Hepatocyte (in vitro differentiated cells): Measurements from ENCODE around the gene MRPL24. TPM values are rescaled to one million over a fixed set of nuclear protein-coding genes. Genes with fewer than 3 reads are reported as not detected.

Experiments
- DNase-seq: peaks from one replicate; pipeline ENCODE4 v3.0.0-alpha.2; 2016; ENCODE audit warnings: low spot score
- H2AFZ ChIP-seq: fragments of 200-600 bp; sonication (generic); 2 replicates; pipeline ENCODE4 v1.6.0; 2016; ENCODE audit warnings: antibody characterized with exemption, mild to moderate bottlenecking
- H3K27ac ChIP-seq: fragments of 200-600 bp; sonication (generic); 2 replicates; pipeline ENCODE4 v1.5.1; 2016; ENCODE audit warnings: mild to moderate bottlenecking
- H3K27me3 ChIP-seq: fragments of 200-600 bp; sonication (generic); 2 replicates; pipeline ENCODE4 v1.6.1; 2016
- H3K36me3 ChIP-seq: fragments of 200-600 bp; sonication (generic); replicated peaks from 2 replicates; pipeline ENCODE4 v1.5.1; 2016; ENCODE audit warnings: low read depth; ENCODE audit not compliant: insufficient read depth
- H3K4me1 ChIP-seq: fragments of 200-600 bp; sonication (generic); 2 replicates; pipeline ENCODE4 v1.5.1; 2016; ENCODE audit warnings: mild to moderate bottlenecking, moderate library complexity; ENCODE audit not compliant: insufficient read depth
- H3K4me2 ChIP-seq: fragments of 200-600 bp; sonication (generic); 2 replicates; pipeline ENCODE4 v1.6.0; 2016
- H3K4me3 ChIP-seq: fragments of 200-600 bp; sonication (generic); 2 replicates; pipeline ENCODE4 v1.5.1; 2016; ENCODE audit warnings: mild to moderate bottlenecking
- H3K79me2 ChIP-seq: fragments of 200-600 bp; sonication (generic); 2 replicates; pipeline ENCODE4 v1.6.0; 2017; ENCODE audit warnings: mild to moderate bottlenecking
- H3K9me2 ChIP-seq: fragments of 200-600 bp; sonication (generic); replicated peaks from 2 replicates; pipeline ENCODE4 v1.6.0; 2017; ENCODE audit warnings: mild to moderate bottlenecking; ENCODE audit not compliant: insufficient read depth
- H3K9me3 ChIP-seq: fragments of 200-600 bp; sonication (generic); 2 replicates; pipeline ENCODE4 v1.5.1; 2016; ENCODE audit warnings: low read depth, mild to moderate bottlenecking
- H4K20me1 ChIP-seq: fragments of 200-600 bp; sonication (generic); 2 replicates; pipeline ENCODE4 v1.6.0; 2016; ENCODE audit warnings: mild to moderate bottlenecking; ENCODE audit not compliant: insufficient read depth, poor library complexity, severe bottlenecking
- EZH2 ChIP-seq: fragments of 200-600 bp; sonication (generic); IDR thresholded peaks from 2 replicates; pipeline ENCODE4 v1.6.1; 2016; ENCODE audit warnings: antibody characterized with exemption, mild to moderate bottlenecking, borderline replicate concordance
- EZH2phosphoT487 ChIP-seq: fragments of 200-600 bp; sonication (generic); IDR thresholded peaks from one replicate; pipeline ENCODE4 v1.6.1; 2018; ENCODE audit warnings: antibody characterized with exemption, mild to moderate bottlenecking, low read depth, moderate library complexity; ENCODE audit not compliant: unreplicated experiment, severe bottlenecking
- WGBS: methylation state at CpG from one replicate; pipeline ENCODE4 v1.1.6; 2016; ENCODE audit warnings: low lambda C conversion rate; ENCODE audit errors: missing lambda C conversion rate; 5-methylcytosine and 5-hydroxymethylcytosine counted together
- polyA plus RNA-seq: library from polyadenylated mRNA; unstranded; fragments of >200 nt; fragmentation: Nextera tagmentation; extraction: Ambion mirVana; gene quantifications from 2 replicates; pipeline ENCODE4 v1.2.1, GENCODE V29; 2016
- total RNA-seq: library from RNA; depleted of rRNA; stranded (reverse); fragments of >200 nt; gene quantifications from 2 replicates; pipeline ENCODE4 v1.2.3, GENCODE V29; 2014
- TF ChIP-seq, protein P1 (sequence below): fragments of 200-600 bp; sonication (generic); IDR thresholded peaks from 2 replicates; pipeline ENCODE4 v1.5.1; 2016; ENCODE audit warnings: antibody characterized with exemption, mild to moderate bottlenecking; ENCODE audit not compliant: poor library complexity

Gene MRPL24
- total and polyA plus RNA-seq, 2 experiments from 2014 or later, result 40.4 to 64.1 TPM

DNA sequence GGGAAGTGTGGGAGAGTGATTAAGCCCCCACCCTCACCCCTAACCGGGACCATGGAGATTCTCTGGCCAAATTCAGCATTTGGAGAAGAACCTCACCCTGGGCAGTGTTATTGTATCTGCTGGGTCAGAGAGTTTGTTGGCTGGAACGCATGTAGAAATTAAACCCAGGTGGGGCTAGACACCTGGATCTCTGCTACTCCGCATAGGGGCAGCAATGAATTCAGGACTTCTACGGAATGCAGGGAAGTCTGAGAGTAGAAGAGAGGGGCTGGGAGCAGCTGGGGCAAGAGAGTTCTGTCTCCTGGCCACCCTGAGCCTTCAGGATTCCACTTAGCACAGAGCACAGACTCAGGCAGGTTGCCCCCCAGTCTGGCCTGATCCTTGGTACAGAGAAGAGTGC, 31.9 kb downstream of the MRPL24 start:
- Histone ChIP-seq H2AFZ (no peak overlapping the region), H3K4me1 (peaks cover 85% of the 10 kb centered on the region), H3K27me3 (no peaks in the 10 kb centered on the region), H3K79me2 (peaks cover 11% of the 10 kb centered on the region), H3K27ac (peak overlapping the region; percentile 97), H3K4me2 (peak overlapping the region; percentile 92), H3K36me3 (no peaks in the 10 kb centered on the region), H3K9me3 (no peaks in the 10 kb centered on the region), H4K20me1 (no peaks in the 10 kb centered on the region), H3K4me3 (no peak overlapping the region), H3K9me2 (no peaks in the 10 kb centered on the region)
- TF ChIP-seq, protein P1, sequence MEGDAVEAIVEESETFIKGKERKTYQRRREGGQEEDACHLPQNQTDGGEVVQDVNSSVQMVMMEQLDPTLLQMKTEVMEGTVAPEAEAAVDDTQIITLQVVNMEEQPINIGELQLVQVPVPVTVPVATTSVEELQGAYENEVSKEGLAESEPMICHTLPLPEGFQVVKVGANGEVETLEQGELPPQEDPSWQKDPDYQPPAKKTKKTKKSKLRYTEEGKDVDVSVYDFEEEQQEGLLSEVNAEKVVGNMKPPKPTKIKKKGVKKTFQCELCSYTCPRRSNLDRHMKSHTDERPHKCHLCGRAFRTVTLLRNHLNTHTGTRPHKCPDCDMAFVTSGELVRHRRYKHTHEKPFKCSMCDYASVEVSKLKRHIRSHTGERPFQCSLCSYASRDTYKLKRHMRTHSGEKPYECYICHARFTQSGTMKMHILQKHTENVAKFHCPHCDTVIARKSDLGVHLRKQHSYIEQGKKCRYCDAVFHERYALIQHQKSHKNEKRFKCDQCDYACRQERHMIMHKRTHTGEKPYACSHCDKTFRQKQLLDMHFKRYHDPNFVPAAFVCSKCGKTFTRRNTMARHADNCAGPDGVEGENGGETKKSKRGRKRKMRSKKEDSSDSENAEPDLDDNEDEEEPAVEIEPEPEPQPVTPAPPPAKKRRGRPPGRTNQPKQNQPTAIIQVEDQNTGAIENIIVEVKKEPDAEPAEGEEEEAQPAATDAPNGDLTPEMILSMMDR, result no peak
- no peak for TF ChIP-seq EZH2phosphoT487
- no peak for TF ChIP-seq EZH2
- WGBS, result 57% methylated on average over 4 of the region's 4 CpGs
- no peak for DNase-seq

DNA sequence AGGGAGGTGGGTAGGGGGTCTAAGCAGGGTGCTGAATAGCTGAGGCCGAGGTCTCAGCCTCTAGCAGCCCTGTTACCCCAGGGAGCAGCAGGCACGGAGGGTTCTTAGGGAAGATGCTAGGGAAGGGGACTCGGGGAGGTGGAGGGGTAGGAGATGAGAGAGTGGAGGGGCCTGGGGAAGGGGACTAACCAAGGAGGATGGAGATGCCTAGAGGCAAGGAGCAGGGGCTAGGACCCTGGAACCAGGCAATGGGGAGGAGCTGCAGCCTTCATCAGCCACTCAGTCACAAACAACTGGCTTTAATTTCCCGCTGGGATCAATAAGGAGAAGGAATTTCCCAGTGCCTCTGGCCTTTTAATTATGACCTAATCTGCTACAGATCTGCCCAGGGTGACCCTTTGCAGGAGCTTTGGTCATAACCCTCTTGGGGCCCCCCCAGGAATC, 32.6 kb downstream of the MRPL24 start:
- H3K27ac ChIP-seq, result peak overlapping the region; percentile 97
- H3K27me3 ChIP-seq, result no peaks in the 10 kb centered on the region
- H3K9me2 ChIP-seq, result no peaks in the 10 kb centered on the region
- no peaks in the 10 kb centered on the region for H3K9me3 ChIP-seq
- peak overlapping the region; percentile 92 for H3K4me2 ChIP-seq
- no peak for DNase-seq
- 24% methylated on average over 4 of the region's 4 CpGs for WGBS
- no peak for TF ChIP-seq EZH2
- TF ChIP-seq, protein P1, result no peak
- H3K4me3 ChIP-seq, result no peak overlapping the region
- H2AFZ ChIP-seq, result no peak overlapping the region
- H3K36me3 ChIP-seq, result no peaks in the 10 kb centered on the region
- H4K20me1 ChIP-seq, result no peaks in the 10 kb centered on the region
- H3K4me1 ChIP-seq, result peaks cover 92% of the 10 kb centered on the region
- H3K79me2 ChIP-seq, result peaks cover 19% of the 10 kb centered on the region

DNA sequence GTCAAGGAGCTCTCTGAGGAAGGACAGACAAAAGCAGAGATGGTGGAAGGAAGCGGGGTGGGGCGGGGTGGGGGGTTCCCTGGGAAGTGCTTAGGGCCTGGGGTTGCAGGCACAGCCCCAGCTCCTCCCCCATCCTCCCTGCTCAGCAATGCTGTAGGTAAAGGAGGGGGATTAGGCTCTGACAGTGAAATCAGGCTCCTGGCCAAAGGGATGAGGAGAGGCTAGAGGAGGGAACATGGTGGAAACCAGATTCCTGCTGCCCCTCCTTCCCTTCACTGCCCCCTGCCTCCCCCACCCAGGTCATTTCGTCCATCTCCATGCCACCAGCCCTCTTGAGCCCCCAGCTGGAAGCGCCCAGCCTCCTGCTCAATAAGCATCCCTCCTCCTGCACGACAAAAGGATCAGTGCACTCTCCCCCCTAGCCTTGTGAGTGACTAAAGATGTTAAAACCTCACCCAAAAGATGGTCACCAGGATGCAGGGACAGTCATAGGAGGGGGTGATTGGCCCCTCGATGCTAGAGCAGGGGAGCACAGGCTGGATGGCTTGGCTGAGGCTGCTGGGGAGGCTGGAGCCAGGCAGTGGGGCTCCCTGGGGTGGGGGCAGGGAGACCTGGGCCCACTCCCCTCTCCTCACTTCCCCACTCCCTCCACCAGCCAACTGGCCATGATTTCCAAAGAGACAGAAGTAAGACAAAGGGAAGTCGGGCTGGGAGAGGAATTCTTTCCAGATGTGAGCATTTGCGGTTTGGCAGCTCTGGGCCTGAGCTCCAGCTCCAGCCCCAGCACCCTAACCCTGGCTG, 33.3 kb downstream of the MRPL24 start:
- TF ChIP-seq EZH2 (no peak), EZH2phosphoT487 (no peak)
- TF ChIP-seq, protein P1, result no peak
- Histone ChIP-seq H3K4me2 (peak overlapping the region; percentile 92), H3K4me3 (no peak overlapping the region), H3K9me2 (no peaks in the 10 kb centered on the region), H2AFZ (no peak overlapping the region), H3K36me3 (no peaks in the 10 kb centered on the region), H3K27ac (peak overlapping the region; percentile 97), H3K4me1 (peaks cover 96% of the 10 kb centered on the region), H3K79me2 (peaks cover 22% of the 10 kb centered on the region), H3K9me3 (no peaks in the 10 kb centered on the region), H4K20me1 (no peaks in the 10 kb centered on the region), H3K27me3 (no peaks in the 10 kb centered on the region)
- 32% methylated on average over 7 of the region's 8 CpGs for WGBS
- no peak for DNase-seq
